ENCODE data around the gene ZNF667. TPM values are rescaled to one million over a fixed set of nuclear protein-coding genes. Genes with fewer than 3 reads are reported as not detected.
A peak's percentile ranks its signal among the peaks of the same experiment; 100 is the strongest.

ZNF667 gene
- total and polyA plus RNA-seq, 4 donors: 0.31 to 1.7 (median 0.96) TPM

GRCh38 chr19:56507446-56508289 is 30.5 kb upstream of the ZNF667 start, which contains the start of gene ZNF471 (continued):
- TF ChIP-seq ATF3 (IDR thresholded peaks at IDR 0.05) (no peak), CTCF (IDR thresholded peaks at IDR 0.05; ENCODE audit: low read depth, low read length, missing input control) (no peak), HNF4G (IDR thresholded peaks at IDR 0.05) (no peak), SP1 (IDR thresholded peaks at IDR 0.05) (peak; percentile 60), FOXA2 (IDR thresholded peaks at IDR 0.05) (no peak), YY1 (IDR thresholded peaks at IDR 0.05) (peak; percentile 78)

GRCh38 chr19:56504581-56504980 is 27.4 kb upstream of the ZNF667 start:
- DNase-seq (ENCODE audit: low spot score): no peak
- peaks cover 19 to 43% (median 21%) of the 10 kb centered on the region in 4 donors for H3K9me3 ChIP-seq (ENCODE audit: control insufficient read depth in 4 of 4, low read length in 3 of 4)
- no peak overlapping the region for H3K4me3 ChIP-seq (ENCODE audit: low read depth in 1 of 3, low read length in 3 of 3)
- H3K27ac ChIP-seq (ENCODE audit: low read depth in 1 of 2, low read length in 2 of 2): no peak overlapping the region
- no peak overlapping the region for H3K9ac ChIP-seq (ENCODE audit: low read depth in 1 of 2, low read length in 2 of 2)
- 92% methylated on average over 2 of the region's 2 CpGs for WGBS
- H3K36me3 ChIP-seq (ENCODE audit: control insufficient read depth in 4 of 4, insufficient read depth in 3 of 4, low read depth in 1 of 4, low read length in 3 of 4): peaks cover 0 to 2% (median 0%) of the 10 kb centered on the region in 4 donors
- peaks cover 0 to 10% (median 6%) of the 10 kb centered on the region in 4 donors for H3K4me1 ChIP-seq (ENCODE audit: control insufficient read depth in 4 of 4, insufficient read depth in 4 of 4, low read length in 3 of 4)
- TF ChIP-seq MAX (IDR thresholded peaks at IDR 0.05) (no peak), FOXA1 (IDR thresholded peaks at IDR 0.05) (no peak), REST (IDR thresholded peaks at IDR 0.05) (no peak), FOXA2 (IDR thresholded peaks at IDR 0.05) (no peak), RXRA (IDR thresholded peaks at IDR 0.05) (no peak), ATF3 (IDR thresholded peaks at IDR 0.05) (no peak), CTCF (IDR thresholded peaks at IDR 0.05; ENCODE audit: low read depth, low read length, missing input control) (no peak), HNF4A (conservative IDR thresholded peaks at IDR 0.05) (no peak), TAF1 (conservative IDR thresholded peaks at IDR 0.05) (no peak), ZBTB33 (IDR thresholded peaks at IDR 0.05) (no peak), JUND (IDR thresholded peaks at IDR 0.05) (no peak), SP1 (IDR thresholded peaks at IDR 0.05) (no peak), RAD21 (IDR thresholded peaks at IDR 0.05) (no peak), HNF4G (IDR thresholded peaks at IDR 0.05) (no peak), EGR1 (IDR thresholded peaks at IDR 0.05; ENCODE audit: low read depth in 2 of 2) (no peak), YY1 (IDR thresholded peaks at IDR 0.05) (no peak), NR2F2 (IDR thresholded peaks at IDR 0.05) (no peak), GABPA (IDR thresholded peaks at IDR 0.05 in 1 of 2, conservative IDR thresholded peaks at IDR 0.05 in 1 of 2) (no peak)
- no peaks in the 10 kb centered on the region for H3K27me3 ChIP-seq (ENCODE audit: control insufficient read depth in 4 of 4, insufficient read depth in 4 of 4, low read length in 3 of 4)
